GM12865 (cell line): ENCODE data around the gene PANX2.
"Not testable (repeated sequence)": the region's sequence is repeated elsewhere in the genome, so short reads cannot be mapped to it uniquely, and the experiment has no call there.

Source experiments
- DNase-seq: peaks from one replicate; pipeline ENCODE4 v3.0.0; 2010; ENCODE audit warnings: low read depth
- H3K4me3 ChIP-seq: 2 replicates; pipeline ENCODE4 v1.5.1; 2011; ENCODE audit warnings: mild to moderate bottlenecking, low read depth, low read length, control low read depth
- CTCF ChIP-seq: IDR thresholded peaks from 2 replicates; pipeline ENCODE4 v1.5.1; 2011; ENCODE audit warnings: low read length, control low read depth, low read depth, inconsistent platforms; ENCODE audit not compliant: insufficient read depth; ENCODE audit errors: missing control alignments

Gene PANX2

GRCh38 chr22:50134481-50134880, 36.0 kb upstream of the PANX2 start:
- TF ChIP-seq CTCF, result no peak
- no peak overlapping the region for H3K4me3 ChIP-seq
- no peak for DNase-seq

GRCh38 chr22:50136581-50137015, 33.9 kb upstream of the PANX2 start:
- no peak for TF ChIP-seq CTCF
- H3K4me3 ChIP-seq, result no peak overlapping the region
- no peak for DNase-seq

GRCh38 chr22:50137277-50137676, 33.3 kb upstream of the PANX2 start:
- H3K4me3 ChIP-seq, DNase-seq: not testable (repeated sequence)

- DNase-seq, result no peak
- TF ChIP-seq CTCF, result no peak
Observed at GRCh38 chr22:50138041-50138440, 32.5 kb upstream of the PANX2 start.

GRCh38 chr22:50138988-50139387, 31.5 kb upstream of the PANX2 start:
- DNase-seq, result no peak
- H3K4me3 ChIP-seq, result no peak overlapping the region
- TF ChIP-seq CTCF, result no peak

More at GRCh38 chr22:50138041-50138440, 32.5 kb upstream of the PANX2 start:
- no peak overlapping the region for H3K4me3 ChIP-seq

- TF ChIP-seq CTCF, result no peak
- peak; percentile 44 for DNase-seq
- no peak overlapping the region for H3K4me3 ChIP-seq
Observed at GRCh38 chr22:50139843-50140415, 30.6 kb upstream of the PANX2 start.

GRCh38 chr22:50140615-50141014, 29.9 kb upstream of the PANX2 start:
- no peak for DNase-seq
- H3K4me3 ChIP-seq, result no peak overlapping the region
- no peak for TF ChIP-seq CTCF
